ENCODE results near the gene SUN1. TPM values are rescaled to one million over a fixed set of nuclear protein-coding genes. Genes with fewer than 3 reads are reported as not detected.
"Not testable (repeated sequence)": the region's sequence is repeated elsewhere in the genome, so short reads cannot be mapped to it uniquely, and the experiment has no call there.

SUN1 gene
- total RNA-seq, 1 experiment from 2014 or later: 130 TPM

GRCh38 chr7:901041-901387 lies 68.7 kb downstream of the SUN1 start:
- no peak for DNase-seq (ENCODE audit: low read depth)

GRCh38 chr7:901388-902154 lies 69.3 kb downstream of the SUN1 start:
- peak; percentile 65 for DNase-seq (ENCODE audit: low read depth)

- DNase-seq (ENCODE audit: low read depth): no peak
These were observed 70.7 kb downstream of the SUN1 start for GRCh38 chr7:902996-903395.

- no peak for DNase-seq (ENCODE audit: low read depth)
These were observed 71.9 kb downstream of the SUN1 start for GRCh38 chr7:903921-904755.

- peak; percentile 63 for DNase-seq (ENCODE audit: low read depth)
These were observed 72.6 kb downstream of the SUN1 start for GRCh38 chr7:904847-905246.

- no peak for DNase-seq (ENCODE audit: low read depth)
These were observed 74.5 kb downstream of the SUN1 start for GRCh38 chr7:906776-907157.

- no peak for DNase-seq (ENCODE audit: low read depth)
These were observed 75.1 kb downstream of the SUN1 start for GRCh38 chr7:907158-907980.

GRCh38 chr7:908159-908581 lies 75.9 kb downstream of the SUN1 start:
- DNase-seq (ENCODE audit: low read depth): no peak

- not testable (repeated sequence) for DNase-seq (ENCODE audit: low read depth)
These were observed 76.5 kb downstream of the SUN1 start for GRCh38 chr7:908591-909357.

- no peak for DNase-seq (ENCODE audit: low read depth)
These were observed 77.4 kb downstream of the SUN1 start for GRCh38 chr7:909358-910329.

- DNase-seq (ENCODE audit: low read depth): no peak
These were observed 78.2 kb downstream of the SUN1 start for GRCh38 chr7:910441-910861.

GRCh38 chr7:910931-911431 lies 78.7 kb downstream of the SUN1 start:
- no peak for DNase-seq (ENCODE audit: low read depth)

- no peak for DNase-seq (ENCODE audit: low read depth)
These were observed 79.7 kb downstream of the SUN1 start for GRCh38 chr7:911791-912480.

- DNase-seq (ENCODE audit: low read depth): no peak
These were observed 81.7 kb downstream of the SUN1 start for GRCh38 chr7:913736-914520.

- DNase-seq (ENCODE audit: low read depth): no peak
These were observed 82.4 kb downstream of the SUN1 start for GRCh38 chr7:914521-915194.

GRCh38 chr7:915291-916218 lies 83.3 kb downstream of the SUN1 start:
- no peak for DNase-seq (ENCODE audit: low read depth)
